KMS-11 (cell line): ENCODE results near the gene PRKG1.

Source experiments
- H2AFZ ChIP-seq: fragments of 200-600 bp; sonication (generic); 2 replicates; pipeline ENCODE4 v1.6.1; 2016; ENCODE audit warnings: antibody characterized with exemption, mixed run types, low read depth
- H3K27ac ChIP-seq: fragments of 200-600 bp; sonication (generic); 2 replicates; pipeline ENCODE4 v1.6.1; 2016; ENCODE audit warnings: mild to moderate bottlenecking, mixed run types
- H3K27me3 ChIP-seq: fragments of 200-600 bp; sonication (generic); 2 replicates; pipeline ENCODE4 v1.6.1; 2017; ENCODE audit warnings: mild to moderate bottlenecking, low read depth, mixed run types, moderate library complexity; ENCODE audit not compliant: insufficient read depth
- H3K36me3 ChIP-seq: fragments of 200-600 bp; sonication (generic); 2 replicates; pipeline ENCODE4 v1.6.1; 2017; ENCODE audit warnings: mild to moderate bottlenecking, mixed run types; ENCODE audit not compliant: insufficient read depth
- H3K4me1 ChIP-seq: fragments of 200-600 bp; sonication (generic); 2 replicates; pipeline ENCODE4 v1.6.1; 2016; ENCODE audit warnings: mild to moderate bottlenecking, low read depth, mixed run types; ENCODE audit not compliant: poor library complexity, severe bottlenecking
- H3K4me2 ChIP-seq: fragments of 200-600 bp; sonication (generic); 2 replicates; pipeline ENCODE4 v1.7.0; 2016; ENCODE audit warnings: mild to moderate bottlenecking, mixed run types
- H3K4me3 ChIP-seq: fragments of 200-600 bp; sonication (generic); IDR thresholded peaks from 2 replicates; pipeline ENCODE4 v1.6.1; 2017; ENCODE audit warnings: low read depth, low read length, mixed read lengths; ENCODE audit not compliant: insufficient read depth
- H3K79me2 ChIP-seq: fragments of 200-600 bp; sonication (generic); 2 replicates; pipeline ENCODE4 v1.6.1; 2016; ENCODE audit warnings: low read depth, mixed run types; ENCODE audit not compliant: insufficient read depth
- H3K9ac ChIP-seq: fragments of 200-600 bp; sonication (generic); 2 replicates; pipeline ENCODE4 v1.6.1; 2016; ENCODE audit warnings: mild to moderate bottlenecking, mixed run types
- H4K20me1 ChIP-seq: fragments of 200-600 bp; sonication (generic); 2 replicates; pipeline ENCODE4 v1.6.1; 2016; ENCODE audit warnings: mild to moderate bottlenecking, mixed run types; ENCODE audit not compliant: insufficient read depth
- CTCF ChIP-seq: fragments of 200-600 bp; sonication (generic); conservative IDR thresholded peaks from 2 replicates; pipeline ENCODE4 v1.6.1; 2017; ENCODE audit warnings: low read depth, mild to moderate bottlenecking, antibody characterized with exemption, low read length, moderate library complexity, mixed read lengths

PRKG1 gene

GRCh38 chr10:51606825-51607462 lies 532.7 kb downstream of the PRKG1 start:
- no peak for TF ChIP-seq CTCF
- Histone ChIP-seq H3K4me1 (no peaks in the 10 kb centered on the region), H2AFZ (no peak overlapping the region), H3K27ac (no peak overlapping the region), H3K27me3 (no peaks in the 10 kb centered on the region), H3K9ac (no peak overlapping the region), H4K20me1 (no peaks in the 10 kb centered on the region), H3K4me3 (no peak overlapping the region), H3K36me3 (no peaks in the 10 kb centered on the region), H3K79me2 (no peaks in the 10 kb centered on the region), H3K4me2 (no peak overlapping the region)

GRCh38 chr10:51607463-51607835 lies 533.2 kb downstream of the PRKG1 start:
- no peak overlapping the region for H3K4me3 ChIP-seq
- no peaks in the 10 kb centered on the region for H3K36me3 ChIP-seq
- H2AFZ ChIP-seq, result no peak overlapping the region
- no peak overlapping the region for H3K27ac ChIP-seq
- H3K4me1 ChIP-seq, result no peaks in the 10 kb centered on the region
- H3K79me2 ChIP-seq, result no peaks in the 10 kb centered on the region
- no peak overlapping the region for H3K9ac ChIP-seq
- H3K4me2 ChIP-seq, result no peak overlapping the region
- no peak for TF ChIP-seq CTCF
- no peaks in the 10 kb centered on the region for H4K20me1 ChIP-seq
- H3K27me3 ChIP-seq, result no peaks in the 10 kb centered on the region

- Histone ChIP-seq H3K27me3 (no peaks in the 10 kb centered on the region), H3K4me2 (no peak overlapping the region), H3K9ac (no peak overlapping the region), H3K27ac (no peak overlapping the region), H4K20me1 (no peaks in the 10 kb centered on the region), H3K79me2 (no peaks in the 10 kb centered on the region), H3K4me3 (no peak overlapping the region), H2AFZ (no peak overlapping the region), H3K4me1 (no peaks in the 10 kb centered on the region), H3K36me3 (no peaks in the 10 kb centered on the region)
- no peak for TF ChIP-seq CTCF
Observed at GRCh38 chr10:51608211-51608610, 533.9 kb downstream of the PRKG1 start.

DNA sequence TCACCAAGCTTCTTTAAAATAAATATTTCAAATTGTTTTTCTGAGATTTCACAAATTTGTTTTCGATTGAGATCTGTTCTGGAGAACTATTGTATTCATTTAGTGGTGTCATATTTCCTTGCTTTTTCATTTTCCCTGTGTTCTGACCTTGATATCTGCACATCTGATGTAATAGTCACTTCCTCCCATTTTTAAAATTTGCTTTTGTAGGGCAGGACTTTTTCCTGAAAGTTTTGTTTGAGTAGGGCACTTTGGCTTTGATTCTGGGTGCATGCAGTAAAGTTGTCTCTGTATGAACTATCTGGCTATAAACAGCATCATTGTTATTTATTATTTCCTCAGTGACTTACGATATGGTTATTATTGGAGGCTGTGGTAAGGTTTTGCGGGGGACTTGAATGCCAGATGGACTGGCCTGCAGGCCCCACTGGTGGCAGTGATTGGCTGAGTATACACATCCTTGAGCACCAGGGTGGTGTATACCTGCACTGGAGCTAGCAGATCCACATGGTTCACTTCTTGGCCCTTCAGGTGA lies 541.5 kb downstream of the PRKG1 start:
- no peaks in the 10 kb centered on the region for H4K20me1 ChIP-seq
- no peak overlapping the region for H3K27ac ChIP-seq
- no peak overlapping the region for H3K4me2 ChIP-seq
- no peak for TF ChIP-seq CTCF
- H3K4me1 ChIP-seq, result no peaks in the 10 kb centered on the region
- H3K36me3 ChIP-seq, result no peaks in the 10 kb centered on the region
- H2AFZ ChIP-seq, result no peak overlapping the region
- H3K4me3 ChIP-seq, result no peak overlapping the region
- H3K9ac ChIP-seq, result no peak overlapping the region
- H3K27me3 ChIP-seq, result no peaks in the 10 kb centered on the region
- no peaks in the 10 kb centered on the region for H3K79me2 ChIP-seq
